ENCODE results near the gene OVAAL.

OVAAL gene

GRCh38 chr1:180568184-180568583, 9.4 kb downstream of the OVAAL start:
- no peak for DNase-seq (ENCODE audit: low read depth, low spot score)
- no peak overlapping the region for H3K4me3 ChIP-seq
- H3K27ac ChIP-seq: no peak overlapping the region
- H3K36me3 ChIP-seq (ENCODE audit: insufficient read depth, low read length): no peaks in the 10 kb centered on the region
- no peaks in the 10 kb centered on the region for H3K9me3 ChIP-seq (ENCODE audit: low read depth, low read length)
- TF ChIP-seq EZH2 (IDR thresholded peaks at IDR 0.05) (no peak), FOXP2 (optimal IDR thresholded peaks at IDR 0.05; ENCODE audit: control extremely low read depth, extremely low read length, insufficient read depth) (no peak), POLR2AphosphoS5 (IDR thresholded peaks at IDR 0.05; ENCODE audit: borderline replicate concordance, low read depth, low read length) (no peak)
- H3K9ac ChIP-seq (ENCODE audit: insufficient read length): no peak overlapping the region

GRCh38 chr1:180571060-180571831, 12.5 kb downstream of the OVAAL start:
- Histone ChIP-seq H3K4me3 (no peak overlapping the region), H3K36me3 (ENCODE audit: insufficient read depth, low read length) (no peaks in the 10 kb centered on the region), H3K9ac (ENCODE audit: insufficient read length) (no peak overlapping the region), H3K9me3 (ENCODE audit: low read depth, low read length) (no peaks in the 10 kb centered on the region), H3K27ac (no peak overlapping the region)
- no peak for TF ChIP-seq FOXP2 (optimal IDR thresholded peaks at IDR 0.05; ENCODE audit: control extremely low read depth, extremely low read length, insufficient read depth)
- TF ChIP-seq EZH2 (IDR thresholded peaks at IDR 0.05): no peak
- TF ChIP-seq POLR2AphosphoS5 (IDR thresholded peaks at IDR 0.05; ENCODE audit: borderline replicate concordance, low read depth, low read length): no peak
- DNase-seq (ENCODE audit: low read depth, low spot score): no peak

- Histone ChIP-seq H3K36me3 (ENCODE audit: insufficient read depth, low read length) (no peaks in the 10 kb centered on the region), H3K9me3 (ENCODE audit: low read depth, low read length) (no peaks in the 10 kb centered on the region), H3K27ac (no peak overlapping the region), H3K9ac (ENCODE audit: insufficient read length) (no peak overlapping the region), H3K4me3 (no peak overlapping the region)
- no peak for DNase-seq (ENCODE audit: low read depth, low spot score)
- no peak for TF ChIP-seq FOXP2 (optimal IDR thresholded peaks at IDR 0.05; ENCODE audit: control extremely low read depth, extremely low read length, insufficient read depth)
- no peak for TF ChIP-seq EZH2 (IDR thresholded peaks at IDR 0.05)
- TF ChIP-seq POLR2AphosphoS5 (IDR thresholded peaks at IDR 0.05; ENCODE audit: borderline replicate concordance, low read depth, low read length): no peak
Observed at GRCh38 chr1:180571832-180572636, 13.3 kb downstream of the OVAAL start.

- H3K9me3 ChIP-seq (ENCODE audit: low read depth, low read length): no peaks in the 10 kb centered on the region
- H3K36me3 ChIP-seq (ENCODE audit: insufficient read depth, low read length): no peaks in the 10 kb centered on the region
- no peak overlapping the region for H3K27ac ChIP-seq
- no peak for DNase-seq (ENCODE audit: low read depth, low spot score)
- no peak for TF ChIP-seq POLR2AphosphoS5 (IDR thresholded peaks at IDR 0.05; ENCODE audit: borderline replicate concordance, low read depth, low read length)
- TF ChIP-seq FOXP2 (optimal IDR thresholded peaks at IDR 0.05; ENCODE audit: control extremely low read depth, extremely low read length, insufficient read depth): no peak
- TF ChIP-seq EZH2 (IDR thresholded peaks at IDR 0.05): no peak
- H3K4me3 ChIP-seq: no peak overlapping the region
- H3K9ac ChIP-seq (ENCODE audit: insufficient read length): no peak overlapping the region
Observed at GRCh38 chr1:180572760-180573159, 14.0 kb downstream of the OVAAL start.

GRCh38 chr1:180574031-180574713, 15.4 kb downstream of the OVAAL start:
- no peaks in the 10 kb centered on the region for H3K36me3 ChIP-seq (ENCODE audit: insufficient read depth, low read length)
- no peak overlapping the region for H3K27ac ChIP-seq
- no peaks in the 10 kb centered on the region for H3K9me3 ChIP-seq (ENCODE audit: low read depth, low read length)
- no peak for TF ChIP-seq EZH2 (IDR thresholded peaks at IDR 0.05)
- TF ChIP-seq POLR2AphosphoS5 (IDR thresholded peaks at IDR 0.05; ENCODE audit: borderline replicate concordance, low read depth, low read length): no peak
- no peak for TF ChIP-seq FOXP2 (optimal IDR thresholded peaks at IDR 0.05; ENCODE audit: control extremely low read depth, extremely low read length, insufficient read depth)
- no peak for DNase-seq (ENCODE audit: low read depth, low spot score)
- no peak overlapping the region for H3K4me3 ChIP-seq
- H3K9ac ChIP-seq (ENCODE audit: insufficient read length): no peak overlapping the region

- DNase-seq (ENCODE audit: low read depth, low spot score): no peak
- Histone ChIP-seq H3K9me3 (ENCODE audit: low read depth, low read length) (no peaks in the 10 kb centered on the region), H3K27ac (no peak overlapping the region), H3K9ac (ENCODE audit: insufficient read length) (no peak overlapping the region), H3K4me3 (no peak overlapping the region), H3K36me3 (ENCODE audit: insufficient read depth, low read length) (no peaks in the 10 kb centered on the region)
- TF ChIP-seq POLR2AphosphoS5 (IDR thresholded peaks at IDR 0.05; ENCODE audit: borderline replicate concordance, low read depth, low read length): no peak
- TF ChIP-seq EZH2 (IDR thresholded peaks at IDR 0.05): no peak
- no peak for TF ChIP-seq FOXP2 (optimal IDR thresholded peaks at IDR 0.05; ENCODE audit: control extremely low read depth, extremely low read length, insufficient read depth)
Observed at GRCh38 chr1:180577361-180577760, 18.6 kb downstream of the OVAAL start.

GRCh38 chr1:180579961-180580611, 21.3 kb downstream of the OVAAL start:
- Histone ChIP-seq H3K9me3 (ENCODE audit: low read depth, low read length) (no peaks in the 10 kb centered on the region), H3K36me3 (ENCODE audit: insufficient read depth, low read length) (no peaks in the 10 kb centered on the region), H3K9ac (ENCODE audit: insufficient read length) (no peak overlapping the region), H3K27ac (no peak overlapping the region), H3K4me3 (no peak overlapping the region)
- DNase-seq (ENCODE audit: low read depth, low spot score): no peak
- TF ChIP-seq POLR2AphosphoS5 (IDR thresholded peaks at IDR 0.05; ENCODE audit: borderline replicate concordance, low read depth, low read length) (no peak), EZH2 (IDR thresholded peaks at IDR 0.05) (no peak), FOXP2 (optimal IDR thresholded peaks at IDR 0.05; ENCODE audit: control extremely low read depth, extremely low read length, insufficient read depth) (no peak)

All from SK-N-MC (cell line).